SKM-1 (cell line): ENCODE results near the gene RETREG2.

ENCODE experiments used
- DNase-seq: peaks from one replicate; lab custom pipeline; 2025; ENCODE audit not compliant: unreplicated experiment; lab: John Stamatoyannopoulos, UW

RETREG2 gene, protein sequence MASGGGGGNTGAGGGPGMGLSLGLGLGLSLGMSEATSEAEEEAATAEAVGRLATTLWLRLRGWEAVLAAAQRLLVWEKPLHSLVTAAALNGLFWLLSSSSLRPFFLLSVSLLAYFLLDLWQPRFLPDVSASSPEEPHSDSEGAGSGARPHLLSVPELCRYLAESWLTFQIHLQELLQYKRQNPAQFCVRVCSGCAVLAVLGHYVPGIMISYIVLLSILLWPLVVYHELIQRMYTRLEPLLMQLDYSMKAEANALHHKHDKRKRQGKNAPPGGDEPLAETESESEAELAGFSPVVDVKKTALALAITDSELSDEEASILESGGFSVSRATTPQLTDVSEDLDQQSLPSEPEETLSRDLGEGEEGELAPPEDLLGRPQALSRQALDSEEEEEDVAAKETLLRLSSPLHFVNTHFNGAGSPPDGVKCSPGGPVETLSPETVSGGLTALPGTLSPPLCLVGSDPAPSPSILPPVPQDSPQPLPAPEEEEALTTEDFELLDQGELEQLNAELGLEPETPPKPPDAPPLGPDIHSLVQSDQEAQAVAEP

DNA sequence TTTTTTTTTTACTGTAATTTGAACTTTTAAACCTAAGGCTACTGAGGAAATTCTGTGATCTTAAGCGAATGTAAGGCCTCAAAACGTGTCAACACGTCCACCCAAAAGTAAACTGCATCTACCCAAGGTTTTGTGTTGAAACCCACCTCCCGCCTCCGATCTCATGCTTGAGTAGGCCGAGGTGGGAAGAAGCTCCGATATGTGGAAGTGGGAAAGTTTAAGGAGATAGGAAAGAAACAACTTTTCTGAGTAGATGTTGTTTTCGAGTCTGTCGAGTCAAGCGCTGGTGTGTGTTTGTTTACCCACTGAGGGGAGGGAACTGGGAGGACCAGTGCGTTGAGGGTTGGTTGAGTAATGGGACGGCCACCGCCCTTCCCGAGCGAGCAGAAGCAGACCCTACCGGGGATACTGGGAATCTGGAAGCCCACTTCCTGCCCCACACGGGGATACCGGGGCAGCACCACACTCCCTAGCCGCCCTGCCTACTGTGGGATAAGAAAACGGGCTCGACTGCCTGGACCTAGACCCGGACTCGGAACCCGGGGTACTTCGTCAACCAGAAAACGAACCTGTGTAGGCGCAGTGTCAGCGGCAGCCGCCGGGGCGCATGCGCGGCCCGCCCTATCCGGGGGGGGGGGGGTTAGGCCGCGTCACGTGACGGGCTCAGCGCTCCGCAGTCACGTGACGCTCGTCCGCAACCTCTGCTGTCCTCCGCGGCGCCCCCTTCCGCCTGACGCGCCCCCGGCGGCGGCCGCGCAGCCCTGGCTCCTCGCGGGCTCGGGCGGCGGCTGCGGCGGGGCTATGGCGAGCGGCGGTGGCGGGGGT lies at the start of gene RETREG2:
TSS of gene RETREG2 (plus strand) at position 724 of the 825 bp plus-strand sequence. CDS start at position 802, 78 bp downstream.
- peak; percentile 82 for DNase-seq

DNA sequence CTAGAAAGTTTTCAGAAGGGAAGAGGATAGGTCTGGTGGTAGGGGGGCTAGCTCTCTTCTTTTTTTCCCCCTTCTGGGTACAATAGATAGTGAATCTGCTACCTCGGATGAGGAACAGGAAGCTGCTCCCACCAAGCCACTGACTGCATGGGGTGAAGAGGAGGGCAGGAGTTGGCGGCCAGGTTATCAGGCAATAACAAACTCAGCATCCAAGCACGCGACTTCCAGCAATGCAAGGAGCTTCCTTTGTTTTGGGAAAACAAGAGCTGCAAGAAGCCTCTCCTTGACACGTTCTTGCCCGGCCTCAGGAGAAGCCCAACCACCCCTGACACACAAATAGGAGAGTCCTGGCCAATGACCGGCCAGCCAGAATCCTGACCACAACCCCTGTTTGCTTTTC lies 49.7 kb upstream of the RETREG2 start:
- no peak for DNase-seq

DNA sequence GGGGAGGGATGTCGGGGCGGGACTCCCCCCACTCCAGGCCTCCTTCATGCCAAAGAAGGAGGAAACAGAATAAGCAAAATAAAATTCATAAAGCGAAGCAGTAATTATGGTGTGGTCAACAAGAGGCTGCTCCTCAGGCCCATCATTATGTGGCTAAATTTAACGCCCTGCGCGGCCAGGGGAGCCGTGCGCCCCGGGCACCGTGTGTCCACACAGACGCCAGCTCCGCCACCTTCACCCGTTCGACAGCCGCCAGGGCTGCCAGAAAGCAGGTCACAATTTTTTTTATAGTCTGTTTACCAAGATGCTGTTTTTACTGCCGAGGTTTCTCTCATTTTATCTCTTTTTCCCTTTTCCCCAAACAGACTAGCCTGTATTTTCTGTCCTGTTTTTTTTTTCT lies 48.5 kb upstream of the RETREG2 start:
- DNase-seq, result no peak

DNA sequence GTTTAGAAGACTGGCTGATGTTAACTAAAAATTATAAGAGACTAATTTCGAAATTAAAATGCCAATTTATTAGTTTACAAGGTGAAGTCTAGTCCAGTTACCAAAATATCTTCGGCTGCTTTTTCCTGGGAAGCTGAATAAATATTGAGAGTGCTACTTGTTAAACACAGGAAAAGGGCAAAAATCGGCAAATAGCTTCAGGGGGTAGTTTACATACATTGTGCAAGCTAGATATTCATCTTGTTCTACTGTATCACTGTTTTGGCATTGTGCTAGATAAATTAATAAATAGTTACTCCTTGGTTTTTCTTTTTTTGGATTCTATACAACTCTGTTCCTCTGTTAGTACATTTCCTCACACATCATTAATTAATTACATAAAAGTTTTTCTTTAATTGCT lies 46.7 kb upstream of the RETREG2 start:
- DNase-seq, result no peak

DNA sequence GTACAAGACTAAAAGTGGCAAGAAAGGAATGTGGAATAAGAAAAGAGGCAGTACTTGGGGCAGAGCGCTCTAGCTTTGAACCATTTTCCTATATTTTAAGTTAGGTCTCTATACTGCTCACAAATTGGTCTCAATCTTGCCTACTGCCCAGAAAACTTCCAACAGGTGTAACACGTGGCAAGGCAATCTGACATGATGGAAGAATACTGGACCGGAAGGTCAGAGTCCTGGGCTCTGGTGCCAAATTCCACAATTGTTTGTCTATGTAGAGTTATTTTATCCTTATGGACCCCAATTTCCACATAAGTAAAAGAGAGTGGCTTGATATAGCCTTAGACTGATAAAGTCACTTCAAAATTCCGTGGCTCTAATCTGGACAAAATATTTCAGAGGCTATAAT lies 46.3 kb upstream of the RETREG2 start:
- DNase-seq, result no peak

DNA sequence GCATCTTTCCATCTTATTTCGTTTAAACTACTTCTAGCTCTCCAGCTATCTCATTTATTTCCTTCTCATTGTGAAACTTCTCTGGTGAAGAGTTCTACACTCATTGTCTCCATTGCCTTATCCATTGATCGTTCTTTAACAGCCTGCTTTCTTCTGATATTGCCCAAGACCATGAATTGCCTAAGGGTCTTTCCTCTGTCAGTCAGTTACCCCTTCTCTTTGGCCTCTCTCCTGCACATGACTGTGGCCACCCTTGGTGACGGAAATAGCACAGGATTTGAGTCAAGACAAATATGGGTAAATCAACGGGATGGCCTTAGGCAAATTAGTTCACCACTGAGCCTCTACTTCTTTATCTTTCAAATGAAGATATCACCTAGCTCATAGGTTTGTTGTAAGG lies 44.1 kb upstream of the RETREG2 start:
- DNase-seq, result no peak

DNA sequence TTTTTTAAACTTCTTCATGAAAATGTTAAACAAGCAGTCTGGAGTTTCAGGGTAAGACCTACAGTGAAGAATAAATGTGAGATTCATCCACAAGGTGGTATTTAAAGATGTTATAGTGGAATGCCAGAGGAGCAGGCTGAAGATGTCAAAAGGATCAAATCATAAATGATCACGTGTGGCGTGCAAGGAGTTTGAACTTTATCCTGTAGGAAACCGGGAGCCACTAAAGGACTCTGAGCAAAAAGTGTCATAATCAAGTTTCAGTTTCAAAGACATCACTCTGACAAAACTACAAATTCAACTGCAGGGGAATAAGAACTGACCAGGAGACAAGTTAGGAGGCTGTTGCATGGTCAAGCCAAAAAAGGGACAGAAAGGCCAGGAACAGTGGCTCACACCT lies 37.4 kb upstream of the RETREG2 start:
- no peak for DNase-seq

DNA sequence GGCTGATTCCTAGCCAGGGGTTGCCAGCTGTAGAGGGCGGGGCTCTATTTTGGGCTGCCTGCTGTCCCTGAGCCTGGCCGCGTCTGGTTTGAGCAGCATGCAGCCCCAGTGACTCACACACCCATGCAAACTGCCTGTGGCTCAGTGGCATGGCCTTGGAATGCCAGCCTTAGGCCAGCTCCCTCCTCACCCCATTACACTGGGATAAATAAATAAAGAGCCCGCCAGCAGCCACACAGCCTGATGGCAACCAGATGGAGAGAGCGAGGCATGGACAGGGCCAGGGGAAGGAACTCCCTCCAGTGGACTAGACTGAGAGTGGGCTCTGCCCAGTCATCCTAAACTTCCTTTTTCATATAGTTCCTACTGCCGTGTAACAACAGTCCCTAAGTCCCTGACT lies 35.7 kb upstream of the RETREG2 start:
- no peak for DNase-seq

DNA sequence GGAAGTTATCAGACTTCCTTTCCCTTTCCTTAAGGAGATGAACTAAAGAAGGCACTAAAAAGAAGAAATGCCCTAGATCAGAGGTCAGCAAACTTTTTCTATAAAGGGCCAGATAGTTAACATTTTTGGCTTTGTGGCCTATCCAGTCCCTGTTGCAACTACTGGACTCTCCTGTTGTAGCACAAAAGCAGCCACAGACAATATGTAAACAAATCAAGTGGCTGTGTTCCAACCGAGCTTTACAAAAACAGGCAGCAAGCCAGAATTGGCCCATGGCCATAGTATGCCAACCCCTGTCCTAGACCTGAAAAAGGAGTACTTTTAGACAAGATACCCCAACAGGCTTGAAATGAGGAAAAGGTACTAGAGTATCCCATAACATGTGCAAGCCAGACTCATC lies 28.4 kb upstream of the RETREG2 start:
- no peak for DNase-seq

DNA sequence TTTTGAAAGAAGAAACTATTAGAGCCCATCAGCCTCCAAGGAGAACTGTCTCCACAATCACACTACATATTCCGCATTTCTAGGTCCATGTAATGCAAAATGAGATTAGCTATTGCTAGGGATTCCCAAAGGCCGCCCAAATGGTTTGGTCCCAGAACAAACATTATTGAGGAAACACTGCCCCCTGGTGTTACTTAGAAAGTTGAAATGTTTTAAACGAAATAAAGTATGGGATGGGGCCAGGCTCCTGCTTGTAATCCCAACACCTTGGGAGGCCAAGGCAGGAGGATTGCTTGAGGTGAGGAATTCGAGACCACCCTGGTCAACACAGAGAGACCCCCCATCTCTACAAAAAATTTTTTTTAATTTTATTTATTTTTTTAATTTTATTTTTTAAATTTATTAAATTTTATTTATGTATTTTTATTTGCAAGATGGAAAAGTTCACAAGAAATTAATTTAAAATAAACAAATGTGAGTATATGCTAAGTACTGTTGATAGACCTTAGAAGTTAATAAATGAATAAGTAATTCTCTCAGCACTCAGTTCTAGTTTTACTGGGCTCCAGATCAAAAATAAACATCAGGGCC lies 22.9 kb upstream of the RETREG2 start:
- DNase-seq, result peak; percentile 77

DNA sequence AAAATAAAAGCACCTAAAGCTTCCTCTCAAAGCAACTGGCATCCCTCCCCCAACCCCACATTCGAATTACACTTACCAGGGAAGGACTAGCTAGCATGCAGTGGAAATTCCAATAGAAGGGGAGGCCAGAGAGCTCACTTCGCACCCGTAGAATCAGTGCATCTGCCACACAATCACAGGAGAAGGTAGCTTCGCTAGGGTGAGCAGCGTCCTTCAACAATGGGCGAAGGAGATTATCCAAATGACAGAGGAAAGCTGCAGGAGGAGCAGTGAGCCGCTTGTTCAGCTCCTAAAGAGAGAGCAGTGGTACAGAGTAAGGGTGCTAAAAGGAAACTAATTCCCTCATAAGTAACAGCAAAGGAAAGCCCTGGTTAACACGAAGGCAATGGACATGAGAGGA lies 20.7 kb upstream of the RETREG2 start:
- DNase-seq, result no peak

DNA sequence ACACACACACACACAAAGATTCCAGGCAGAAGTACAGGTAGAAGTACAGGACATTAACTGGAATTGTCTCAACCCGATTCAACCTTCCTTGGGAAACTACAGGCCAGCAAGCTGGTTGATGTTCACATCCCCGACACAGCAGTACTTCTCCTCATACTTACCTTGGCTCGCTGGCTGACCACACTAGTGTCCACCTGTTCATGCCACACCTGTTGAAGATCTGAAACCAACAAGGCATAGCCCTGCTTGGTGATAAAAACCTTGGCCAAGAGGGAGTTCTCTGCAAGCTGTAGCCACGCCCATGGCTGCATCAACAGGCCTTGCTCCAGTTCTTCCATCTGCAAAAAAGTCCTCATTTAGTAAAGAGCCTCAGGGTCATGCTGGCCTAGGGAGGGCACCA lies 20.1 kb upstream of the RETREG2 start:
- DNase-seq, result no peak

DNA sequence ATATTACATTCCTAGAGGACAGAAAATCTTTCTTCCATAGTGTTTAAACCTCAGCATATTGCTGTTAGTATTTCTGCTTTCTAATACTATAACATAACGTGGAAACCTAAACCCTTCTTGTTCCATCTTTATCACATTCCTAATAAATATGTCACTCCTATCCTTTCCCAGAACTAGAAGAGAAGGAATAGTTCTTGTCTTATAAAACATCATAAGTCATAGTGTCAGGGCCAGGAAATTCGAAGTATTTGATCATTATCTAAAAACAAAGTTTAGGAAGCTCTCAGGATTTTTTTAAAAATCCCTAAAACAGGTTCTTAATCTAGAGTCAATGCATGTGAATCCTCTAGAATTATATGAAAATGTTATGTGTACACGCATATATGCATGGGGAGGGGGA lies 19.5 kb upstream of the RETREG2 start:
- DNase-seq, result no peak

DNA sequence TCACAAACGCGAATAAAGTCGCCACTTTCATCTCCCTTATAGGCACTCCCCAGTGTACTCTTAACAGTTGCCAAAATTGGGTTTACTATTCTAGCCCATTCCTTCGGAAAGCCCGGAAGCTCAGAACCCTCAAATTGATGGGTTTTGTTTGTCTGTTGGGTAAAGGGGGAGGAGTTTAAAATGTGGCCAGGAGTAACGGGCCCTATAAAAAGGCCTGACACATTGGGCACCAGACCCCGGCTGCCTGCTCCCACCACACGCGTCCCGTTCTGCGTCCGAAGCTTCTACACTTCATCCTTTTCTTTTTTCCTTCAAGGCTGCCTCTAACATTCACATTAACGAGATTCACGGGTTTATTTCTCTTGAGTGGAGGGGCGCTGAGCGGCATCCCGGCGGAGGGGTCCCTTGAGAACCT lies 18.3 kb upstream of the RETREG2 start:
- DNase-seq, result no peak

DNA sequence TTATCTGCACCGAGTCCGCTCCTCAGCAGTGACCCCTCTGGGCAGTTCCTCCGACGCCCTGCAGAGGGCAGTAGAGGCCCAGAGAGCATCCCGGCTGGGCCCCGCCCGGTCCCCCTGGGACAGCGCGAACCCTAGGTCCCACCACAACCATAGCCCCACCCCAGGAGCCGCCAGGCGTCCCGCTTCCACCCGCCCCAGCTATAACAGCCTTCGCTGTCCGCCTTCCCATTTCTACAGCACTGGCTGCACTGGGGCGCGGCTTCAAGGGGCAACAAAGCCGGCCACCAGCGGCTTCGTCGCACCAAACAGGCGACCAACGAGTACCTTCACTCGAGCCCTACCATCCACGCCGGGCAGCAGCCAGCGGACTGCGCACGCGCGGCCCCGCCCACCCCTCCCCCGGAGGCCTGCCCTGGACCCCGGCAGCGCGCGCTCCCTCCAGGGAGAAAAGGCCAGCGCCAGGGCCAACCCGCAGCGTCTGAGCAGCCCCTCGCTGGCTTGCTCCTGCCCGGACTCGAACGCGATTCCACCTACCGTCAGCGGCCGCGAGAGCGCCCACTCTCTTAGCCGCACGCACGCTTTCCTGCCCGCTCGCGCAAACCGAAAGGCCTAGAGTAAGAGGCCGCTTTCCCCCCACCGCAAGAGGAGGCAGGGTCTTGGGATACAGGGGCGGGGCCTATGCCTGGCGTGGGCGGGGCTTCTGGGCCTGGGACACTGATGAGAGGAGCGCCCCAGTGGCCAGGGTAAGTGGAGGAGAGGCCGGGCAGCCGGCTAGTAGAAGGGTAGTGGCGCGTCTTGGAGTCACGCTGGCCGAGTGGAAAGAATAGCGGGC lies 17.7 kb upstream of the RETREG2 start, which contains the start of gene NHEJ1:
TSS of gene NHEJ1 (minus strand) at position 630 of the 832 bp plus-strand sequence. CDS start 2,453 bp downstream, outside the sequence.
- DNase-seq, result peak; percentile 71

DNA sequence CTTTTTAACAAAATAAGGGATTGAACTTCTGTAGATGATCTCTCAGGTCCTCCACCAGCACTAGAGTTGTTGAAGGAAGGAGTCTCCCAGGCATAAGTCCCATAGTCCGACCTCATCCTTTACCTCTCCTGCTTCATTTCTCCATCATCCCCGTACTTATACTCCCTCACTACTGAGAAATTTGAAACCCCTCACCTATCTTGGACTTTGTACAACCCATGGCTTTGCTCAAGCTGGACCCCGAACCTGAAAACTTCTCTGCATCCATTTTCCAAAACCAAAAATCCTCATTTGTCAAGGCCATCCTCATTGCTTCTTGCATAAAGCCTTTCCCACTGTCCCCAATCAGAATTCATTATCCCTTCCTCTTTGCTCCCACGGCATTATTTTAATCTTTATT lies 17.0 kb upstream of the RETREG2 start:
- no peak for DNase-seq

DNA sequence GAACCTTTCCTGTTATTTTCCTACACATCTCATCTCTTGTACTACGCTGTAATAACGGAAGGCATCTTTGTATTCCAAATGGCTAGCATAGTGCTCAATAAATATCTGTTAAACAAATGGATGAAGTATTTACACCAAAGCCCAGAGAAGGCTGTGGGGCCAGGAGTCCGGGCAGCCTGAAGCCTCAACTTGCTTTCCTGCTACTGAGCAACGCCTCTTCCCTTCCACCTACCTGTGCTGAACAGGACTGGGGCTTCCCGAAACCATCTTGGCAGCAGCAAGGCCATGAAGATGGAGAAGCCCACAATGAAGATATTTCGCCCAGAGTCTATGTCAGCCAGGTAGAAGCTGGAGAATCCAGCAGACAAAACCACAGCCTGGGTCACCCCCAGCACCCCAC lies 14.9 kb upstream of the RETREG2 start:
- DNase-seq, result no peak

DNA sequence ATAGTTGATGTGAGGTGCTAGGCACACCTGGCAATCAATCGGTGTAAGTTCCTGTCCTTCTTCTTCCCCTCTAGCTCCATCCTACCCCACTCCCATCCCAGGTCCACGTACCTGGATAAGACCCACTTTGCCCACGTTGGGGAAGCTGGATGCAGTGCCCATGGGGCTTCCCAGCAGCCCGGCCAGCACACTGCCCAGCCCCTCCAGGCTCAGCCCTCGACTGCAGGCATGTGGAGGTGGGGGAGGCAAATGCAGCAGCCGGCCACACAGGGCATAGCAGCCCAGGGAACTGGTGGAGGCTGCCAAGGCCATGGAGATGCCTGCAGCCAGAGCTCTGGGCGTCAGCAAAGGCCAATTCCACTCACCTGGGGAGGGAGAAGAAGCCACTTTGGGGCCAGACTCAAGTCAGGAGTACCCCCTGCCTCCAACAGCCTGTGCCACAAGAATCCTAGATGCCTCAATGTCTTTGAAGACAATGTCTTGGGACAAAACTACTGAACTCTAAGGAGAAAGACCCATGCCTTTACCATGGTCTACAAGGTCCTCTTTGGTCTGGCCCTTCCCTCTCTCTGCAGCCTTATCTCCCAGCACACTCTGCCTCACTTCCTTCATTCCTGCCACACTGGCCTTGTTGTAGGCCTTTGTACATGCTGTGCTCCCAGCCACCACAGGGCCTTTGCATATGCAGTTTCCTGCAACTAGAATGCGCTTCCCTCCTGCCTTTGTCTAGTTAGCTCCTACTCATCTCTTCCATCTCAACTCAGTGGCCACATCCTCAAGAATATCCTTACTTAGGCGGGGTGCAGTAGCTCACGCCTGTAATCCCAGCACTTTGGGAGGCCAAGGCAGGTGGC lies 12.8 kb upstream of the RETREG2 start:
- no peak for DNase-seq

DNA sequence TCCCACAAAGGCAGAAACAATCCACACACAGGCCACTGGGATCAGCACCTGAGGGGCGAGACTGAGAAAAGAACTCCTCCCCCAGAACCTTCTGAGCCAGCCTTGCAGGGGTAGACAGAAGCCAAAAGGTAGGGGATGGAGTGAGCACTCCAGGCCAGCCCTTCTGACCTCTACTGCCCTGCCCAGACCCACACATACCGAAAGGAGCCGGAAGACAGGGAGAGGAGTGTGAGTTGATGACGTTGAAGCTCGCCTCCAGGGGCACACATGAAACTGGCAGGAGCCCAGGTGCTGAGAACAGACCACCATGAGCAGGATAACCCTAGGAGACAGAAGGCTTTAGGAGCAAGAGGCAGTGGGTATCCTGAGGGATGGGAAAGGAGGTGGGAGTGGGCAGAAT lies 10.1 kb upstream of the RETREG2 start:
- no peak for DNase-seq

DNA sequence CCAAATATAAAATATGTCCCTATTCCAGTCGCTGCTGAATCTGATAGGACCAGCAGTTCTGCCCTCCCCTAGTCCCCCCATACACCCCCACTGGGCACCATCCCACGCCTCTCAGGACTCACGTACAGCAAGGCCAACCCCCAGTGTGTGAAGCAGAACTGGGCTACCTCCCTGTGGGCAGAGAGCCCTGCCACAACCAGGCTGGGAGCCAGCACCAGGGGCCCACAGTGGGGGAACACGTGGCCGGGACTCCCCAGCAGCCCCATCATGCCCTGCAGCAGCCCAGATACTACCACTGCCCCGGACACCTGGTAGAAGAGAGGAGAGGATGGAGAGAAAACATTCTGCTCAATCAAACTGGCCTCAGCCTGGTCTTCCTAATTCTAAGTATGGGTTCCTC lies 9.5 kb upstream of the RETREG2 start:
- no peak for DNase-seq
